HCT116 (cell line): Measurements from ENCODE around the gene SLC8A1.

Experiments used
- CEBPB ChIP-seq: IDR thresholded peaks from 2 replicates; pipeline ENCODE4 v1.6.1; 2012; ENCODE audit warnings: low read depth
- ELF1 ChIP-seq: IDR thresholded peaks from 2 replicates; pipeline ENCODE4 v1.6.1; 2012; ENCODE audit warnings: low read depth, borderline replicate concordance
- EZH2 ChIP-seq: fragments of 200-600 bp; sonication (generic); IDR thresholded peaks from 2 replicates; pipeline ENCODE4 v1.6.1; 2017; ENCODE audit warnings: antibody characterized with exemption, mixed run types
- POLR2A ChIP-seq: IDR thresholded peaks from 2 replicates; pipeline ENCODE4 v1.7.0; 2011; ENCODE audit warnings: borderline replicate concordance; ENCODE audit not compliant: insufficient read depth, insufficient read length; ENCODE audit errors: extremely low read depth
- RAD21 ChIP-seq: IDR thresholded peaks from 2 replicates; pipeline ENCODE4 v1.6.1; 2012; ENCODE audit warnings: low read depth, mild to moderate bottlenecking
- SP1 ChIP-seq: IDR thresholded peaks from 2 replicates; pipeline ENCODE4 v1.6.1; 2012; ENCODE audit warnings: low read depth
- SRF ChIP-seq: IDR thresholded peaks from 2 replicates; pipeline ENCODE4 v1.6.1; 2012; ENCODE audit warnings: low read depth
- TCF7L2 ChIP-seq: IDR thresholded peaks from 2 replicates; pipeline ENCODE4 v1.7.0; 2011; ENCODE audit warnings: borderline replicate concordance, inconsistent platforms; ENCODE audit not compliant: insufficient read depth, insufficient read length; ENCODE audit errors: extremely low read depth
- ZFX ChIP-seq: fragments of 450-650 bp; IDR thresholded peaks from 2 replicates; pipeline ENCODE4 v1.6.1; 2017
- ZNF274 ChIP-seq: fragments of 200-500 bp; sonication (Bioruptor generic); IDR thresholded peaks from 2 replicates; pipeline ENCODE4 v1.6.1; 2014; ENCODE audit warnings: mild to moderate bottlenecking, low read depth, low read length, inconsistent platforms
- TF ChIP-seq, protein P1 (sequence below), 3 experiments: fragments of 200-600 bp in 1 of 3; sonication (generic) in 1 of 3; IDR thresholded peaks in 2 of 3; conservative IDR thresholded peaks in 1 of 3; 2 replicates each; pipeline ENCODE4 v1.5.1; 2012 to 2017; ENCODE audit warnings: low read depth in 2 of 3, low read length in 2 of 3, antibody characterized with exemption in 1 of 3, borderline replicate concordance in 1 of 3, control low read depth in 1 of 3, mild to moderate bottlenecking in 1 of 3, mixed read lengths in 1 of 3, mixed run types in 1 of 3, moderate library complexity in 1 of 3; ENCODE audit not compliant: insufficient read depth in 1 of 3
- TF ChIP-seq, protein P2 (sequence below): IDR thresholded peaks from 2 replicates; pipeline ENCODE4 v1.6.1; 2012

DNA sequence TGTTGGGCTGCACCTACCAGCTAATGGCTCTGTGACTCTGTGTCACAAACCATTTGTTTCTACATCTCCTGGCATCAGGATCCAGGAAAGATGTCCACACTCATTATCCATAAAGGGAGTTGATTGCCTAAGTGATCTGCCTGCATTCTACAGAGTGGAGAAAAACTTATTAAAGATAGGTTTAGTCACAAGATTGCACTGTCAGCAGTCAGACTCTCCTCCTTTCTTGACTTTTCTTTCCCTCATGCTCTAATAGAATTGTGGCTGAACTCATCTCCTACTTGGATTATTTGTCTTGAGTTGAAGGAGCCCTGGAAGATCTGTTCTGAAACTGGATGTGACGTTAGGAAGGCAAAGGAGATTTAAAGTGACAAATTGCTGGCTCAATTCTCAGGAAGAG is 152.7 kb downstream of the SLC8A1 start:
- TF ChIP-seq, protein P1, sequence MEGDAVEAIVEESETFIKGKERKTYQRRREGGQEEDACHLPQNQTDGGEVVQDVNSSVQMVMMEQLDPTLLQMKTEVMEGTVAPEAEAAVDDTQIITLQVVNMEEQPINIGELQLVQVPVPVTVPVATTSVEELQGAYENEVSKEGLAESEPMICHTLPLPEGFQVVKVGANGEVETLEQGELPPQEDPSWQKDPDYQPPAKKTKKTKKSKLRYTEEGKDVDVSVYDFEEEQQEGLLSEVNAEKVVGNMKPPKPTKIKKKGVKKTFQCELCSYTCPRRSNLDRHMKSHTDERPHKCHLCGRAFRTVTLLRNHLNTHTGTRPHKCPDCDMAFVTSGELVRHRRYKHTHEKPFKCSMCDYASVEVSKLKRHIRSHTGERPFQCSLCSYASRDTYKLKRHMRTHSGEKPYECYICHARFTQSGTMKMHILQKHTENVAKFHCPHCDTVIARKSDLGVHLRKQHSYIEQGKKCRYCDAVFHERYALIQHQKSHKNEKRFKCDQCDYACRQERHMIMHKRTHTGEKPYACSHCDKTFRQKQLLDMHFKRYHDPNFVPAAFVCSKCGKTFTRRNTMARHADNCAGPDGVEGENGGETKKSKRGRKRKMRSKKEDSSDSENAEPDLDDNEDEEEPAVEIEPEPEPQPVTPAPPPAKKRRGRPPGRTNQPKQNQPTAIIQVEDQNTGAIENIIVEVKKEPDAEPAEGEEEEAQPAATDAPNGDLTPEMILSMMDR (IDR thresholded peaks at IDR 0.05 in 2 of 3, conservative IDR thresholded peaks at IDR 0.05 in 1 of 3; ENCODE audit: borderline replicate concordance in 1 of 3, insufficient read depth in 1 of 3, low read depth in 2 of 3, low read length in 2 of 3): no peak
- TF ChIP-seq RAD21 (no peak), POLR2A (no peak), CEBPB (no peak), ZNF274 (no peak), TCF7L2 (no peak), EZH2 (no peak), ZFX (no peak), SRF (no peak), SP1 (no peak), ELF1 (no peak)
- TF ChIP-seq, protein P2, sequence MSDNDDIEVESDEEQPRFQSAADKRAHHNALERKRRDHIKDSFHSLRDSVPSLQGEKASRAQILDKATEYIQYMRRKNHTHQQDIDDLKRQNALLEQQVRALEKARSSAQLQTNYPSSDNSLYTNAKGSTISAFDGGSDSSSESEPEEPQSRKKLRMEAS: no peak
